Upper lobe of right lung (tissue), 1 donor: ENCODE measurements around the gene SOS1. TPM values are rescaled to one million over a fixed set of nuclear protein-coding genes. Genes with fewer than 3 reads are reported as not detected.

Experiments used
- ATAC-seq: fragments of 200-7000 bp; cut with Tn5 transposase; one replicate; pipeline ENCODE4 v1.9.1; 2020; ENCODE audit warnings: mild to moderate bottlenecking, moderate library complexity
- DNase-seq: peaks from one replicate; pipeline ENCODE4 v3.0.0-alpha.2; 2020
- H3K27ac ChIP-seq: fragments of 200-600 bp; one replicate; pipeline ENCODE4 v1.8.0; 2022
- H3K27me3 ChIP-seq: fragments of 200-600 bp; one replicate; pipeline ENCODE4 v1.8.0; 2022; ENCODE audit warnings: mild to moderate bottlenecking
- H3K36me3 ChIP-seq: fragments of 200-600 bp; one replicate; pipeline ENCODE4 v1.8.0; 2022
- H3K4me1 ChIP-seq: fragments of 200-600 bp; one replicate; pipeline ENCODE4 v1.8.0; 2022
- H3K4me3 ChIP-seq: fragments of 200-600 bp; one replicate; pipeline ENCODE4 v1.8.0; 2022; ENCODE audit warnings: mild to moderate bottlenecking
- H3K9me3 ChIP-seq: fragments of 200-600 bp; one replicate; pipeline ENCODE4 v1.8.0; 2022
- CTCF ChIP-seq: fragments of 200-600 bp; IDR thresholded peaks from one replicate; pipeline ENCODE4 v1.8.0; 2022; ENCODE audit warnings: antibody characterized with exemption
- intact Hi-C: fragments of 100-400 bp; cut with DNase I; formaldehyde crosslinking; loops from one replicate; pipeline ENCODE4 v1.11.0; 2022
- total RNA-seq: library from RNA; stranded (reverse); fragmentation: NEBNext Ultra II Directional; extraction: Animal tissue kit (Norgen Biotek cat#: 25700); gene quantifications from one replicate; pipeline ENCODE4 v1.2.1, GENCODE V29; 2021
- donor health status: DM: no; HTN: yes; CAD: no; lungs with severe emphysema.

The SOS1 gene
- total RNA-seq, 1 donor from 2014 or later = 37.0 TPM

- H3K27ac ChIP-seq = peak overlapping the region; percentile 53
- intact Hi-C loops = no loop called here
- H3K27me3 ChIP-seq = no peaks in the 10 kb centered on the region
- H3K36me3 ChIP-seq = no peaks in the 10 kb centered on the region
- no peaks in the 10 kb centered on the region for H3K9me3 ChIP-seq
- H3K4me3 ChIP-seq = no peak overlapping the region
- TF ChIP-seq CTCF = no peak
- H3K4me1 ChIP-seq = peaks cover 33% of the 10 kb centered on the region
- no peak for DNase-seq
- ATAC-seq = no peak
Measured at GRCh38 chr2:39127973-39128372, 7.1 kb upstream of the SOS1 start.

GRCh38 chr2:39124746-39125057 is 3.9 kb upstream of the SOS1 start:
- DNase-seq (no peak), ATAC-seq (no peak)
- peak overlapping the region; percentile 90 for H3K27ac ChIP-seq
- TF ChIP-seq CTCF = no peak
- H3K4me1 ChIP-seq = peaks cover 45% of the 10 kb centered on the region
- peak overlapping the region; percentile 76 for H3K4me3 ChIP-seq
- no peaks in the 10 kb centered on the region for H3K27me3 ChIP-seq
- intact Hi-C loops = no loop called here
- H3K9me3 ChIP-seq = no peaks in the 10 kb centered on the region
- H3K36me3 ChIP-seq = no peaks in the 10 kb centered on the region

DNA sequence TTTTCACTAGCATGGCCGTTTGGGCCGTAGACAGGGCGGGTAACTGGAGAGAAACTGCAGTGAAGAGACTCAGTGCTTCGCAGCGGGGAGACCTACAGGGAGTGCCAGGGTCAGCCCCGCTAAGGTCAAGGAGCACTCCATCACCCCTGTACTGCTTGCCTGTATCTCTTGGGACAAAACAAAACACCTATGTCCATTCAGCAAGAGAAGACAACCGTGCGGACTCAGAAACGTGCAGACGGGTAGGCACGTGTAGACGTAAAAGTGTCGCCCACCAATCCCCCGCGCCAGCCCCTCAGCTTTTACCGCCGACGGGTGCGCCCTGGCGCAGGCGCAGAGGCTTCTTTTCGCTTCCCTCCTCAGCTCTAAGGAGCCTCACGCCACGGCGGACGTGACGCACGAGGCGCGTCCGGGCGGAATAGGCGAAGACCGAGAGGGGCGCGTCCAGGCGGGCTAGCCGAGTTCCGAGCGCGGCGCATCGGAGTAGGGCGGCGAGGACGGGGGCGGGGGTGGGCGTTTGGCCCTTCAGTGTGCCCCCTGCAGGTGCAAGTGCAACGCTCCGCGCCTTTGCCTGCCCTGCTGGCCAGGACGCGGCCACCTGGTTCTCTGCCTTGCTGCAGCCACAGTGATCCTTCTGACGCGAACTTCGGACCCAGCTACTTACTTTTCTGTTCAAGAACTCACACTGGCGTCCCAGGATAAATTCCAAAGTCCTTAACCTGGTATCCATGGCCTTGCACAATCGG is 3.3 kb upstream of the SOS1 start:
- Histone ChIP-seq H3K4me3 (peak overlapping the region; percentile 76), H3K27me3 (no peaks in the 10 kb centered on the region), H3K4me1 (peaks cover 41% of the 10 kb centered on the region), H3K9me3 (no peaks in the 10 kb centered on the region), H3K27ac (peak overlapping the region; percentile 90), H3K36me3 (no peaks in the 10 kb centered on the region)
- ATAC-seq (peak; percentile 93), DNase-seq (peak; percentile 99)
- TF ChIP-seq CTCF = peak; percentile 64
- intact Hi-C loops = no loop called here

GRCh38 chr2:39123436-39123999 is 2.7 kb upstream of the SOS1 start:
- H3K4me3 ChIP-seq = peak overlapping the region; percentile 76
- no peak for ATAC-seq
- no peak for DNase-seq
- H3K4me1 ChIP-seq = peaks cover 41% of the 10 kb centered on the region
- no peaks in the 10 kb centered on the region for H3K36me3 ChIP-seq
- H3K9me3 ChIP-seq = no peaks in the 10 kb centered on the region
- no peaks in the 10 kb centered on the region for H3K27me3 ChIP-seq
- peak overlapping the region; percentile 90 for H3K27ac ChIP-seq
- intact Hi-C loops = no loop called here
- no peak for TF ChIP-seq CTCF

DNA sequence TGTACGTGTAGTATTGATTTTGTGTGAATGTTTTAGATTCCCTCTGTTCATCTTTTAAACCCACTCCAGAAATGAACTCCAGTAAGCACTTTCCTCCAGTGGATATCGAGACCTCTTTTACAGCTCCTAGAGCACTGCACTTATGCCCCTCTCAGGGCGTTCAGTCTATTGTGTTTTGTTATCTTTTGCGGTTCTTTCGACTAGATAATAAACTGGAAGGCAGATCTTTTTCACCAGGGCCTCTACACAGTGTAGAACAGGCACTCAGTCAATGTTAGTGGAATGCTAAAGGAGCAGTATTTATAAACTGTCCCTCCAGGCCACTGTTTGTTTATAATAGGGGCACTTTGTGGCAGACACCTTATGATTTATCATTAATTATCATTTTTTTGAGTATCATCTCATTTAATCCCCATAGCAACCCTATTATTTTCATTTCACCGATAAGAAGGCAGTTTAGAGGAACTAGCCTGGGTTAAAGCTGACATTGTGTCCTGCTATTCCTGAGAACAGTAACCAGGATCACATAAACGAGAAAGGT is 742 bp upstream of the SOS1 start:
- peak overlapping the region; percentile 97 for H3K27ac ChIP-seq
- no peaks in the 10 kb centered on the region for H3K36me3 ChIP-seq
- H3K4me3 ChIP-seq = peak overlapping the region; percentile 88
- H3K4me1 ChIP-seq = peaks cover 48% of the 10 kb centered on the region
- ATAC-seq (no peak), DNase-seq (no peak)
- intact Hi-C loops = no loop called here
- no peaks in the 10 kb centered on the region for H3K9me3 ChIP-seq
- TF ChIP-seq CTCF = no peak
- no peaks in the 10 kb centered on the region for H3K27me3 ChIP-seq
